GM10266 (cell line): ENCODE measurements around the gene SYK.

Source experiments
- DNase-seq: peaks from one replicate; pipeline ENCODE4 v3.0.0; 2012; ENCODE audit errors: extremely low spot score
- TF ChIP-seq, protein P1 (sequence below): IDR thresholded peaks from 2 replicates; pipeline ENCODE4 v1.5.1; 2012; ENCODE audit warnings: mild to moderate bottlenecking, low read depth; ENCODE audit not compliant: control insufficient read depth, insufficient read depth; ENCODE audit errors: missing control alignments

SYK gene

DNA sequence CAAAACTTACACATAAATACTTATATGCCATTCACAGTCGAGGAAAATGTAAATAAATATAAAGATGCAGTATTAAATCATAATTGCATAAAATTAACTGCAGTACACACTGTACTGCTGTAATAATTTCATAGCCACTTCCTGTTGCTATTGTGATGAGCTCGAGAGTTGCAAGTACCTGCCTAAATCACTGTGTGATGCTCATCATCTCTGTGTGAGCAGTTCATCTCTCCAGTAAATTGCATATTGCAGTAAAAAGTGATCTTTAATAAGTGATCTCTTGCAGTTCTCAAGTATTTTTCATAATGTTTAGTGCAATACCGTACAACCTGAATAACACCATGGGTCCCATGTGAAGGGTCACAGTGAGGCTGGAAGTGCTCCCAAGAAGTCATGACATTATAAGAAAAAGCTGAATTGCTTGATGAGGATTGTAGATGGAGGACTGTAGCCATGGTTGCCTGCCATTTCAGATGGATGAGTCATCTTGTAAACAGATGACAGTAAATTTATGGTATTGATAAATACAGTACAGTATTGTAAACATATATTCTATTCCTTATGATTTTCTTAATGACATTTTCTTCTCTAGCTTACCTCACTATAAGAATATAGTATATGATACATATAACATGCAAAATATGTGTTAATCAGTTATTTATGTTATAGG is 34.9 kb downstream of the SYK start:
- TF ChIP-seq, protein P1, sequence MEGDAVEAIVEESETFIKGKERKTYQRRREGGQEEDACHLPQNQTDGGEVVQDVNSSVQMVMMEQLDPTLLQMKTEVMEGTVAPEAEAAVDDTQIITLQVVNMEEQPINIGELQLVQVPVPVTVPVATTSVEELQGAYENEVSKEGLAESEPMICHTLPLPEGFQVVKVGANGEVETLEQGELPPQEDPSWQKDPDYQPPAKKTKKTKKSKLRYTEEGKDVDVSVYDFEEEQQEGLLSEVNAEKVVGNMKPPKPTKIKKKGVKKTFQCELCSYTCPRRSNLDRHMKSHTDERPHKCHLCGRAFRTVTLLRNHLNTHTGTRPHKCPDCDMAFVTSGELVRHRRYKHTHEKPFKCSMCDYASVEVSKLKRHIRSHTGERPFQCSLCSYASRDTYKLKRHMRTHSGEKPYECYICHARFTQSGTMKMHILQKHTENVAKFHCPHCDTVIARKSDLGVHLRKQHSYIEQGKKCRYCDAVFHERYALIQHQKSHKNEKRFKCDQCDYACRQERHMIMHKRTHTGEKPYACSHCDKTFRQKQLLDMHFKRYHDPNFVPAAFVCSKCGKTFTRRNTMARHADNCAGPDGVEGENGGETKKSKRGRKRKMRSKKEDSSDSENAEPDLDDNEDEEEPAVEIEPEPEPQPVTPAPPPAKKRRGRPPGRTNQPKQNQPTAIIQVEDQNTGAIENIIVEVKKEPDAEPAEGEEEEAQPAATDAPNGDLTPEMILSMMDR = no peak

DNA sequence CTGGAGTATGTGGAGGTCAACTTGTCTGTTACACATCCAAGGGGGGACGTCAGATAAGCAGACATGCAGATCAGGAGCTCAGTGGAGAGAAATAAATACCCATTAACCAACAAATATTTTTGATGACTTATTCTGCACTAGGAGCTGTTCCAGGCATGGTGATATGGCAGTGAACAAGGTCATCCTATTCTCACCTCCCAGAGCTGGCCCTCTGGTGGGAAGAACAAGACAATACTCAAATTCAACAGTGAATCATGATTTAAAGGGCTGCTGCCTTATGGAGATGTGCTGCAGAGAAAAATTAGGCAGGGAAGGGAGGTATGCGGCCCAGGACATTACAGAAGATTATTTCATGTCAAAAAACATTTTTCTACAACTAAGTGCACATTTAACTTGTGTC is 36.5 kb downstream of the SYK start:
- DNase-seq = no peak
- TF ChIP-seq, protein P1 = no peak

More for the DNA sequence above, 34.9 kb downstream of the SYK start:
- DNase-seq = no peak

DNA sequence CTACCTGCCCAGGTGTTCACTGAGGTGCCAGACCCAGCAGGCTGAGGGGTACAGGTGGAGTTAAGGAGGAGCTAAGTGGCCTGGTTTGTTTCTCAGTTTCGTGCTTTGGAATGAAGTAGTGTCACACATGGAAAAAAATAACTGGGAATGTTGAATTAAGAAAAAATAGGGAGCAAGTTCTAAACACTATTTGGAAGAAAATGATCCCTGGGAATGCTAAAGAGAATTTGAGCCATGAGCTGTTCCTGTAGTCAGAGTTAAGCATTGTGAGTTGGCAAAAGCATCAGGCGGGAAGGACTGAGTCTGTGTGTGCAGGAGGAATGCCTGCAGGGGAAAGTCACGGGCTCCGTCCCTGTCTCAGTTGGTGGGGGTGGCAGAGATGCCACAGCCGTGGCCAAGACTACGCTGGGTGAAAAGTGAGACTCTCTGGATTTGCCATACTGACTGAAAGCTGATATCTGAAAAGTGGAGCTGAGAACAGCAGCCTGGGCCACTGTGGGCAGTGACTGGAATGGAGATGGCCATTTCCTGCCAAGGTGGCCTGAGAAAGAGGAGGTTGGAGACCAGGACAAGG is 37.0 kb downstream of the SYK start:
- TF ChIP-seq, protein P1 = no peak
- DNase-seq = no peak

DNA sequence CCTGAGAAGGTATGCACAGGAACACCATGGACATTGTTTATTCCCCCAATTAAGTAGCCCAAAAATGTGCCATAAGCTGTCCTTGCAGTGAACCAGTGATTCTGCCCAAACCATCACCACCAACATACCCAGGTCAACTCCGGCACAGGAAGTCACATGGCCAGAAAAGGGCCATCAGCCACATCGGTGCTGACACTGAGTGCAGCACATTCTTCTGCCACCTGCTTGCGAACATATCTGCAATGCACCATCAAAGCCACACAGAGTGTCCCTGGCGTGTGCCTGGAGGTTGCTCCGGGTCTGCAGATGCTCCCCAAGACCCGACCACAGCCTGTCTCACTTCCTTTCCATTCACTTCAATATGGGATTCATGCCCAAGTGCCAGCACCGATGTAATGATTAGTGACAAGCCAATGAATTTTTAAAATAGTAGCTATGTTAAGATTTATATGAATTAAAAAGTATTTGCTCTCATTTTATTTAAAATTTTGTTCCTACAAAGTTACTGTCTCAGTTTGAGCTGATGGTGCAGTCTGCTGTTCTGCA is 37.6 kb downstream of the SYK start:
- DNase-seq = no peak

DNA sequence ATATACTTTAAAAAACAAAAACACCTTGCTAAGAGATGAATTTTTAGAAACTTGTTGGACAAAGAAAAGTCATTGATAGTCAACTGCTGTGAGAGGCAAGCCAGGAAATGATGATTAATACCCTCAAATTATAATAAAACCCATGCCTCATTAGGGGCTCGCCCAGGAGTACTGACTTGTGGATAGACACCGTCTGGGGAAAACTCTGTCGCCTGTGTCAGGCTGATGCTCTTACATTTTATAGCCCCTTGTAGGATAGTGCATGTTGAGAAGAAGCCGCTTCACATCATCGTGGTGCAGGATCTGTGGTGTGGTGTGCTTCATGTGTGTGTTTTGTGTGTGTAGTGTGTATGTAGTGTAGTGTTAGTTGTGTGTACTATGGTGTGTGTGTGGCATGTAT is 39.1 kb downstream of the SYK start:
- no peak for DNase-seq
- TF ChIP-seq, protein P1 = no peak

More for the DNA sequence above, 37.6 kb downstream of the SYK start:
- TF ChIP-seq, protein P1 = no peak

DNA sequence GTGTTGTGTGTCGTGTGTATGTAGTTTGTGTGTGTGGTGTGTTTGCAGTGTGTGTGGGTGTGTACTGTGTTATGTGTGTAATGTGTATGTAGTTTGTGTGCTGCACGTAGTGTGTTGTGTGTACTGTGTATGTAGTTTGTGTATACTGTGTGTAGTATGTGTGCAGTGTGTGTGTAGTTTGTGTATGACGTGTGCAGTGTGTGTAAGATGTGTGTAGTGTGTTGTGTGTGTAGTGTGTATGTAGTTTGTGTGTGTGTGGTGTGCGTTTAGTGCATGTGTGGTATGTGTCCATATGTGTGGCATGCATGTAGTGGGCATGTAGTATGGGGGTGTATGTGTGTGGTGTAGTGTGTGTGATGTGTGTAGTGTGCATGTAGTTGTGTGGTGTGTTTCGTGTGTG is 39.6 kb downstream of the SYK start:
- TF ChIP-seq, protein P1 = no peak
- DNase-seq = no peak

DNA sequence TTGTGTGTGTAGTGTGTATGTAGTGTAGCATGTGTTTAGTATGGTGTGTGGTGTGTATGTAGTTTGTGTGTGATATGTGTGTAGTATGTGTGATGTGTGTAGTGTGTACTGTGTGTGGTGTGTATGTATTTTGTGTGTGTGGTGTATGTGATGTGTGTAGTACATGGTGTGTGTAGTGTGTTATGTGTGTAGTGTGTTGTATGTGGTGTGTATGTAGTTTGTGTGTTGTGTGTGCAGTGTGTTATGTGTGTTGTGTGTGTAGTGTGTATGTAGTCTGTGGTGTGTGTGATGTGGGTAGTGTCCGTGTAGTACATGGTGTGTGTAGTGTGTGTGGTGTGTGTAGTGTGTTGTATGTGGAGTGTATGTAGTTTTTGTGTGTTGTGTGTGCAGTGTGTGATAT is 40.0 kb downstream of the SYK start:
- TF ChIP-seq, protein P1 = no peak
- DNase-seq = no peak
